NT2/D1 (cell line): Measurements from ENCODE around the gene ZDHHC19.

ENCODE experiments used
- DNase-seq: peaks from one replicate; pipeline ENCODE4 v3.0.0-alpha.2; 2011; ENCODE audit warnings: low read depth, low spot score
- H3K27me3 ChIP-seq: 2 replicates; pipeline ENCODE4 v1.6.0; 2011; ENCODE audit warnings: mild to moderate bottlenecking; ENCODE audit not compliant: insufficient read length, insufficient read depth
- H3K36me3 ChIP-seq: 2 replicates; pipeline ENCODE4 v1.6.1; 2011; ENCODE audit warnings: mild to moderate bottlenecking, low read length, mixed read lengths; ENCODE audit not compliant: insufficient read depth, insufficient read length
- H3K4me1 ChIP-seq: 2 replicates; pipeline ENCODE4 v1.5.1; 2011; ENCODE audit not compliant: insufficient read depth, insufficient read length
- H3K4me3 ChIP-seq: 2 replicates; pipeline ENCODE4 v1.5.1; 2011; ENCODE audit warnings: low read depth; ENCODE audit not compliant: insufficient read length
- H3K9ac ChIP-seq: 2 replicates; pipeline ENCODE4 v1.6.0; 2011; ENCODE audit warnings: low read depth; ENCODE audit not compliant: insufficient read length
- H3K9me3 ChIP-seq: 2 replicates; pipeline ENCODE4 v1.5.1; 2011; ENCODE audit warnings: mild to moderate bottlenecking, low read length; ENCODE audit not compliant: insufficient read depth
- SUZ12 ChIP-seq: IDR thresholded peaks from 2 replicates; pipeline ENCODE4 v1.6.1; 2011; ENCODE audit not compliant: insufficient read length, insufficient read depth; ENCODE audit errors: extremely low read depth
- YY1 ChIP-seq: IDR thresholded peaks from 2 replicates; pipeline ENCODE4 v1.6.1; 2011; ENCODE audit not compliant: insufficient read length, insufficient read depth
- ZNF274 ChIP-seq: IDR thresholded peaks from 2 replicates; pipeline ENCODE4 v1.6.1; 2011; ENCODE audit warnings: mild to moderate bottlenecking, low read depth, low read length

The ZDHHC19 gene

DNA sequence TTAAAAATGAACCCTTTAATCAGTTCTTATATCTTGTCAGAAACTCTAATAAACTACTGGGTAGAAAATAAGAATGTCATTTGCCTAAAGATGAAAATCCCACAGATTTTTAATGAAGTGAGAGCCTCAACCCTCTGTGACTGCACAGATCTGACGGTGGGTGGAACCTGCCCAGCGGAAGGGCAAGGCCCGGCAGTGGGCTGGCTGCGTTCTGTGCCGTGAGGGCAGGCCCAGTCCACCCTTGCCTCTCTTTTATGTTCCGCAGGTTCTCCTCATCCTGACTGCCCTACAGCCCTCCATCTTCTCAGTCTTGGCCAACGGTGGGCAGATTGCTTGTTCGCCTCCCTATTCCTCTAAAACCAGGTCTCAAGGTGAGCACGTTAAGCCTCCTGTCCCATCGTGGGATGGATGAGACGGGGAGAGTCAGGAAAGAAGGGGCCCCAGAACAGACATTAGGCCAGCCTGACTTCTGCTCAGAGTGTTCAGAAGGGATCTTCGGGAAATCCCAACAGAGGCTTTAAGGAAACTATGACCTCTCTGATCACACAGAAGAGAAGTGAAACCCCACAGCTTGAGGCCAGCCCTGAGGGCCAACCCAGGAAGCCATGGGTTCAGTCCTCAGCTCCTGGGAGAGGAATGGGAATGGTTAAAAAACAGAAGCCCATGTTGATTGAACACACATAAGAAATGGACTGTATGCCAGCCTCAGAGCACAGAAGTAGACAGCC is 21.1 kb upstream of the ZDHHC19 start:
- Histone ChIP-seq H3K36me3 (peaks cover 26% of the 10 kb centered on the region), H3K9me3 (no peaks in the 10 kb centered on the region), H3K4me3 (no peak overlapping the region), H3K9ac (no peak overlapping the region), H3K4me1 (peaks cover 9% of the 10 kb centered on the region), H3K27me3 (no peaks in the 10 kb centered on the region)
- no peak for DNase-seq
- TF ChIP-seq SUZ12: no peak
- TF ChIP-seq YY1: no peak
- TF ChIP-seq ZNF274: no peak

DNA sequence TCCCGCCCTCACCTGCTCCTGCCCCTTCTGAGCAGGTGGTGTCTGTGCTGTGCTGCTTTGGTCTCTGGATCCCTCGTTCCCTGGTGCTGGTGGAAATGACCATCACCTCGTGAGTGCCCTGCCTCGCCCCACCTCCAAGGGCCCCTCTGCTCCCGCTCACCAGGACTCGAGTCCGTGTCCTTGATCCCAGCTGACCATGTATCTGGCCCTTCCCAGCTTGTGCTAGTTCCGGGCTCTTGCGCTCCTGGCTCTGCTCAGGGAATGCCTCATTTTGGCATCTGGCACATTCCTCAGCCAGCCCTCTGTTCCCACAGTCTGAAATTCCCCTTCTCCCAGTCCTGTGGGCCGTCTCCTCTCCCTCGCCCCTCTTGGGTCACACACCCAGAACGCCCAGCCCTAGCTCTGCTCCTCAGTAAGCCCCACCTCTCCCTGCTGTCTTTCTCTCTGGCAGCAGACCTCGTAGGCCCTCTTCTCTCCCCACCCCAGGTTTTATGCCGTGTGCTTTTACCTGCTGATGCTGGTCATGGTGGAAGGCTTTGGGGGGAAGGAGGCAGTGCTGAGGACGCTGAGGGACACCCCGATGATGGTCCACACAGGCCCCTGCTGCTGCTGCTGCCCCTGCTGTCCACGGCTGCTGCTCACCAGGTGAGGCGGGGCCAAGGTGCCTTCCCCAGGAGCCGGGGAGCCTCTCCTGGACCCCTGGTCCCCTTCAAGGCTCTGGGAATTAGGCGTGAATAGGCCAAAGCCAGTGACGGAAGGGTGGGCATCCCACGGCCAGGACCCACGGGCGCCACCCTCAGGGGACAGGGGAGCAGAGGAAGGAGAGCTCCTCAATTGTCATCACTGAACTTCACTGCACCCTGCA is 16.7 kb upstream of the ZDHHC19 start:
- TF ChIP-seq SUZ12 (no peak), ZNF274 (no peak), YY1 (no peak)
- H3K27me3 ChIP-seq: no peaks in the 10 kb centered on the region
- H3K4me1 ChIP-seq: peaks cover 9% of the 10 kb centered on the region
- H3K36me3 ChIP-seq: no peaks in the 10 kb centered on the region
- H3K9me3 ChIP-seq: no peaks in the 10 kb centered on the region
- no peak overlapping the region for H3K4me3 ChIP-seq
- DNase-seq: no peak
- H3K9ac ChIP-seq: no peak overlapping the region

DNA sequence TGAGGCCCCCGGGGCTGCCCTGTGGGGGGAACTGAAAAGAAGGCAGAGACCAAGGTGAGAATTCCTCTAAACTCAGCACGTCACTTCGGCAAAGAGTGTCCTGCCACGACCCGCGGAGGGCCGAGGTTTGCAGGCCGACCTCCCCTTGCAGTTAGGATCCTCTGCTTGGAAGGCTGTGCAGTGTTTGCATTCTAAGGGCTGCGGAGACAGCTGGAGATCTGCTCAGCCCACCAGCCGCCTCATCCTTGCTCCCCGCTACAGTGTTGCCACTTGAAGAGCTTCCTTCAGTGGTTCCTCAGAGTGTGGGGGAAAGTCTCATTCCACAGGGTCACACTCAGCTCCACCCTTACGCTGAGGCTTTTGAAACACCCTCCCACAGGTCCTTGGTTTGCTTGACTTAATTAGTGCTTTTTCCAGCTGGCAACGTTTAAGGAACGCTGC is 15.9 kb upstream of the ZDHHC19 start:
- Histone ChIP-seq H3K4me1 (peaks cover 9% of the 10 kb centered on the region), H3K36me3 (no peaks in the 10 kb centered on the region), H3K27me3 (no peaks in the 10 kb centered on the region), H3K9me3 (no peaks in the 10 kb centered on the region), H3K9ac (no peak overlapping the region), H3K4me3 (no peak overlapping the region)
- TF ChIP-seq YY1 (no peak), SUZ12 (no peak)
- DNase-seq: no peak

DNA sequence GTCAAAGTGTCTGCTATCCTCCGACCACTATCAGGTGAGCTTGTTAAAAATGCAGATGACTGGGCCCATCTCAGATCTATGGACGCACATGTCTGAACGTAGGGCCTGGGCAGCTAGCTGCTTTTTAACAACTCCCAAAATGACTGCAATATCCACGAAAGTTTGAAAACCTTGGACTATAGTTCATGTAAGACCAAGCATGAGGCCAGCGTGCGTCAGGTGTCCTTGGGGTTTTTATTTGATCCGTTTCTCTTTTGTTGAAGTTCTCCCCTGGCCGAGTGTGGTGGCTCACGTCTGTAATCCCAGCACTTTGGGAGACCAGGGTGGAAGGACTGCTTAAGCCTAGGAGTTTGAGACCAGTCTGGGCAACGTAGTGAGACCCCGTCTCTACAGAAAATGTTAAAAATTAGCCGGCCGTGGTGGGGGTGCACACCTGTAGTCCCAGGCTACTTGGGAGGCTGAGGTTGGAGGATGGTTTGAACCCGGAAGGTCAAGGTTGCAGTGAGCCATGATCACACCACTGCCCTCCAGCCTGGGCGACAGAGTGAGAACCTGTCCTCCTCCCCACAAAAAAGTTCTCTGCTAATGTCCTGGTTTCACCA is 14.7 kb upstream of the ZDHHC19 start:
- no peaks in the 10 kb centered on the region for H3K36me3 ChIP-seq
- no peak overlapping the region for H3K9ac ChIP-seq
- peaks cover 9% of the 10 kb centered on the region for H3K4me1 ChIP-seq
- H3K27me3 ChIP-seq: no peaks in the 10 kb centered on the region
- no peak for TF ChIP-seq ZNF274
- TF ChIP-seq SUZ12: no peak
- no peak for TF ChIP-seq YY1
- no peaks in the 10 kb centered on the region for H3K9me3 ChIP-seq
- no peak overlapping the region for H3K4me3 ChIP-seq
- no peak for DNase-seq

DNA sequence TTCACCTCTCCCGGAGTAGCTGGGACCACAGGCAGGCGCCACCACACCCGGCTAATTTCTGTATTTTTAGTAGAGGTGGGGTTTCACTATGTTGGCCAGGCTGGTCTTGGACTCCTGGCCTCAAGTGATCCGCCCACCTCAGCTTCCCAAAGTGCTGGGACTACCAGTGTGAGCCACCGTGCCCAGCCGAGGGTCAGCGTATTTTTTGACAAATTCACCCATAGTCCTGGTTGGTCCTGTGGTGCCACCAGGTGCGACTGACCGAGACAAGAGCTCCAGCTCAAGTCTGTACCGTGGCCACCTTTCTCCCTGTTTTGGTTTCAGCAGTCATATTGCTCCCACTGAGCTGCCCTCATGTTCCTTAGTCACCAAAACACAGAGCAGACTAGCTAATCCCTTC is 13.9 kb upstream of the ZDHHC19 start:
- no peaks in the 10 kb centered on the region for H3K27me3 ChIP-seq
- no peak for DNase-seq
- H3K4me1 ChIP-seq: peaks cover 9% of the 10 kb centered on the region
- TF ChIP-seq SUZ12 (no peak), ZNF274 (no peak), YY1 (no peak)
- no peaks in the 10 kb centered on the region for H3K36me3 ChIP-seq
- no peaks in the 10 kb centered on the region for H3K9me3 ChIP-seq
- no peak overlapping the region for H3K9ac ChIP-seq
- H3K4me3 ChIP-seq: no peak overlapping the region

DNA sequence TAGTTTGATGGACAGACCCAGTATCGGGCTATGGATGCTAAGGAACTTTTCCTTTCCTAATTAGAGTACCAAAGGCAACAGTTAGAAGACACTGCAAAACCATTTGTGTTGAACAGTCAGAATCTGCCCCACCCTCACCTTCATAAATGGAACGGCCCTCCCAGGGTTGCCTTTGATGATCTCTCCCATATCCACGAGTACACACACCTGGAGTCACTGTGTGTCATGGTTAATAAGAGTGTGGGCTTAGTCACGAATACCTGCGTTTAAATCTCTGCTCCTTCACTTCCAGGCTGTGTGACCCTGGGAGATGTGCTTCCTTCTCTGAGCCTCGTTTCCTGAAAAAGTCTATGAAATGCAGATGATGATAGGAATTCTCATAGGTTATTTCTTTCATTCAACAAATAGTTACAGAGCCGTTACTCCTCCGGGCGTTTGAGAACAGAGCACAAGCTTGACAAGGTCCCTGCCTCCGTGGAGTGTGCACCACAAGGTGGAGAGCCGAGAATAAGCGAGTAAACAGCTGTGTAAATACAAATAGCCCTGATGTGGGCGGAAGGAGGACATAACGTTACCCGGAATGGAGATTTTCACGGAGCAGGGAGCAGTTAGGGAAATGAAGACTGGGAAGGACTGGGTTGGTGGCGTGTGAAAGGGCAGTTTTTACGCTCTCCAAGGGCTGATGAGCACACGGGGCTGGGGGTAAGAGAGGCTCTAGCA is 11.8 kb upstream of the ZDHHC19 start:
- DNase-seq: no peak
- Histone ChIP-seq H3K27me3 (no peaks in the 10 kb centered on the region), H3K4me1 (peaks cover 10% of the 10 kb centered on the region), H3K9ac (no peak overlapping the region), H3K9me3 (no peaks in the 10 kb centered on the region), H3K36me3 (no peaks in the 10 kb centered on the region), H3K4me3 (no peak overlapping the region)
- TF ChIP-seq SUZ12 (no peak), ZNF274 (no peak), YY1 (no peak)
